GM18870 (cell line): ENCODE data around the gene ITLN1.

Experiments used
- ATAC-seq: cut with Tn5 transposase; IDR thresholded peaks from one replicate; pipeline ENCODE4 v1.9.1; 2021; ENCODE audit warnings: moderate library complexity; ENCODE audit not compliant: unreplicated experiment

ITLN1 gene

GRCh38 chr1:160858507-160858906, 26.5 kb downstream of the ITLN1 start:
- ATAC-seq, result no peak

DNA sequence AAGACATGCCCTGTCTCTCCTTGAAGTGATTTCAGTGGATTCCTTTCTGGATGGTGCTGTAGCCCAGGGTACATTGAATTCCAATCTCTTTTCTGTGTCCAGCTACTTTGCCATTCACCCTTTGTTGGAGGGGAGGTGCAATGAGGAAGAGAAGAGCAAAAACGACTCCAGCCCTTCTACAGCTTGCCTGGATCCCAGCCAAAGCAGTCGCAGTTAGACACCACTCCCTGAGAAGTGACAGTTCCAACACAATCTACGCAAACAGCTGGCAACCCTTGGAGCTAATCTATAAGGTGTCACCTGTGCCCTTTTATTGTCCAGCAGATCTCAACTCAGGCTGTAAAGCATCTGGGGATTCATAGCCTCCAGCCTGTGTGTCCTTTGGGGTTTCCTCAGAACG, 26.9 kb downstream of the ITLN1 start:
- no peak for ATAC-seq

DNA sequence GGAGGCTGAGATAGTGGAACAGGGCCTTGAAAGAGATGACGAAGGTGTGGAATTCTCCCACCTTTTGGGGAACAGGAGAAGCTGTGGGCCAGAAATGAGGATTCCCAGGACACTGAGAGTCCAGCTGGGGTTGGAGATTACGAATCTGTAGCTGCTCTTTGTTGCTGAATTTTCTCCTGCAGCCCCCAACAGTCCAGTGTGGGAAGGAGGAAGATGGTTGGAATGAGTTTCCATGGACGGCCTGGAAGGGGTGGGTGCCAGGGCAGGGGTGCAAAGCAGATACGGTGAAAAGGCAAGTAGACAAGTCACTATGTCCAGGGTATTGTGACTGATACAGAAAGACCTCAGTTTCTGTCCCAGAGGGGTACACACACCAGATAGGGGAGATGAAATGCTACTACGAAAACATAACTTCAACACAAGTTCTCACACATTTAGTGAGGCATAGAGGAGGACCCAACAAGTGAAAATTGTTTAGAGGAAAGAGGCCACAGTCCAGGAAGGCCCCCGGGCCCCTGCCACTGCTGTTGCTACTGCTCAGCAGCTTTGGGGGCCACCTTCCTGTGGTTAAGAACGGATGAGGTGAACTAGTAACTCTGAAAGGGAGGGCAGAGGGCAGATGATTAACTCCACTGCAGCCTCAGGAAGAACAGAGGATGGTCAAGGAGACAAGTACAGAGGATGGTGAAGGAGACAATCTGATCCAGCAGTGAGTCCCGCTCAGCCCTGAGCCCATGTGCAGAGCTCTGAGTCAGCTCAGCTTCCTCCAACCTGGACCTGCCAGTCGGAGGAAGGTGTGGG, 29.6 kb downstream of the ITLN1 start:
- ATAC-seq, result peak; percentile 71

GRCh38 chr1:160853754-160854153, 31.2 kb downstream of the ITLN1 start:
- ATAC-seq, result no peak

- ATAC-seq, result no peak
Observed at GRCh38 chr1:160853014-160853413, 32.0 kb downstream of the ITLN1 start.

DNA sequence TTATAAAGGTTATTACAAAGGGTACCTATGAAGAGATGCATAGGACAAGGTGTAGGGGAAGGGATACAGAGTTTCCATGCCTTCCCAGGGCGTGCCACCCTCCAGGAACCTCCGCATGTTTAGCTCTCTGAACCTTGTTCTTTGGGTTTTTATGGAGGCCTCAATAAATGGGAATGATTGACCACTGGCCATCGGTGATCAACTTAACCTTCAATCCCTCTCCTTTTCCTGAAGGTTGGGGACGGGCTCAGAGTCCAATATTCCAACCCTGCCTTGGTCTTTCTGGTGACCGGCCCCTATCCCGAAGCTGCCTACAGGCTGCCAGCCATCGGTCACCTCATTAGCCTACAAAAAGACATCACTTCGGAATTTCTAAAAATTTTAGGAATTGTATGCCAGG, 34.0 kb downstream of the ITLN1 start:
- ATAC-seq, result no peak

DNA sequence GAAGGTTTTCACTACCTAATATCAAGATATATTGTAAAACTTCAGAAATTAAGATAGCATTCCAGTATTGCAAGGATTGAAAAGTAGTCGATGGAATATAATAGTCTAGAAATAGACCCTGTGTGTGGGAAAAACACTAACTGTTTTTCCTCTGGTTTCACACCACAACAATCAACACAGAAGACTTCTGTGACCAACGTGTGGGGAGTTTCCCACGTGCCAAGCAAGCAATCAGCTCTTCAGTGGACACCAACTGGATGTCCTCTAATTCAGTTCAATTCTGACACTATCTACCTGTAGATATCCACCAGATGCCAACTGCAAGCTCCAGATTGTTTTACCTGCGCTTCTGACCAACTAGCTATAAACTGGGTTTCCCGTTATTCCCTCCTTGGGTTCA, 34.4 kb downstream of the ITLN1 start:
- no peak for ATAC-seq

- no peak for ATAC-seq
Observed at GRCh38 chr1:160846281-160846680, 38.7 kb downstream of the ITLN1 start.

DNA sequence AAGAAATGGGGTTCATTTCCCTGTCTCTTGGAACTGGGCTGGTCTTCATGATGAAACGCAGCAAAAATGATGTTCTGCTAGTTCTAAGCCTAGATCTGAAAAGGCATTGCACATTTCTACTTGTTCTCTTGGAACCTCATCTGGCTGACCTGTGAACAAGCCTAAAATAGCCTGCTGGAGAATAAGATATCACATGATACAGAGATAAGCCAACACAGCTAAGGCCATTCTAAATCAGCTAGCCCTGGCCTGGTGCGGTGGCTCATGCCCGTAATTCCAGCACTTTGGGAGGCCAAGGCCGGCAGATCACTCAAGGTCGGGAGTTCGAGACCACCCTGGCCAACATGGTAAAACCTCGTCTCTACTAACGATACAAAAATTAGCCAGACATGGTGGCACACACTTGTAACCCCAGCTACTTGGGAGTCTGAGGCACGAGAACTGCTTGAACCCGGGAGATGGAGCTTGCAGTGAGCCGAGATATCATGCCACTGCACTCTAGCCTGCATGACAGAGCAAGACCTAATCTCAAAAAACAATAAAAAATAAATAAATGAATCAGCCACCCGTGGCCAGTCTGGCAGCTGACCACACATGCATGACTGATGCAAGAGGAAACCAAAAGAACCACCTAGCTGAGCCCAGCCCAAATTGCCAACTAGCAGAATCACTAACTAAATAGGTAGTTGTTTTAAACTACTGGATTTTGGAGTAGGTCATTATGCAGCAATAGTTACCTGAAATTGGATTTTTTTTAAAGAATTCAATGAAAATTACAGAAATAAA, 40.3 kb downstream of the ITLN1 start:
- ATAC-seq, result no peak

- no peak for ATAC-seq
Observed at GRCh38 chr1:160841079-160841478, 43.9 kb downstream of the ITLN1 start.

DNA sequence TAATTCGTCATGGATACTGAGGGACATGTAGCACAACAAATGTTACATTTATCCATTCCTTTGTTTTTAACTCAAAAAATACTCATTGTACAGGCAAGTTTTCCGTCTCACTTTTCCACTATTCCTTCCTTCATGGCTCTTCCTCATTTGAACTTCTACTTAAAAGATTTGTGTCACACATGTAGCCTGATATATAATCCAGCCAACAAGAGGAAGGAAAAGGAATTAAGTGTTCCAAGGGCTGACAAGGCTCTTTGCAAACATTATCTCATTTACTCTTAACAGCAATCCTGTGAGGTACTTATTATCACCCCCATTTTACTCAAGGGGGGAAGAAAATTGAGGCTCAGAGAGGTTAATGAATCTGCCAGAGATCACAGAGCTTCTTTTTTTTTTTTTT, 45.2 kb downstream of the ITLN1 start:
- no peak for ATAC-seq

- ATAC-seq, result no peak
Observed at GRCh38 chr1:160838888-160839287, 46.1 kb downstream of the ITLN1 start.

- ATAC-seq, result peak; percentile 88
Observed at GRCh38 chr1:160837558-160838205, 47.3 kb downstream of the ITLN1 start.

DNA sequence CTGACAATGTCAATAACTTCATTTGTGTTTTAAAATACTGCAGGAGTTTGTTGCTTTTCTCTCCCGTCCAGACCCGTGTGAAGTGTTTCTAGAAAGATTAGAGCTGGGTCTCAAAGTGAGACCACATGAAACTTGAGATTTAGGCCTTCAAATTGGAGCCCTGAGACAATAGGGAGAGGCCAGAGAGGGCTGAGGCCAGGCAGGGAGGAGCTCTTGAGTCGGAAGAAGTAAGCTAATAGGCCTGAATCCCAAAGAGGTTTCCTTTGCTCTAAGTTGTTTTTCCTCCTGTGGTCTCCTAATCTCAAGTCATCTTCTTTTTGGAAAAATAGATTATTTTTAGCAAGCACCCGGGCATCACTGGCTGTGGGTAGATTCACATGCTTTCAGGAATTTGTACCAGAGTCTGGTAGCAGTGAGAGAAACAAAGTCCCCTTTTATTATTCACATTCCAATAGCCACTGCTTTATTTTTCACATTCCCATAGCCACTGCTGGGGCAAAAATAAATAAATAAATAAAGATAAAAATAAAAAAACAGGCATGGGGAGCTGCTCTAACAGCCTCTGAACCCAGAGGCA, 47.9 kb downstream of the ITLN1 start:
- no peak for ATAC-seq

- ATAC-seq, result no peak
Observed at GRCh38 chr1:160836561-160836960, 48.4 kb downstream of the ITLN1 start.

DNA sequence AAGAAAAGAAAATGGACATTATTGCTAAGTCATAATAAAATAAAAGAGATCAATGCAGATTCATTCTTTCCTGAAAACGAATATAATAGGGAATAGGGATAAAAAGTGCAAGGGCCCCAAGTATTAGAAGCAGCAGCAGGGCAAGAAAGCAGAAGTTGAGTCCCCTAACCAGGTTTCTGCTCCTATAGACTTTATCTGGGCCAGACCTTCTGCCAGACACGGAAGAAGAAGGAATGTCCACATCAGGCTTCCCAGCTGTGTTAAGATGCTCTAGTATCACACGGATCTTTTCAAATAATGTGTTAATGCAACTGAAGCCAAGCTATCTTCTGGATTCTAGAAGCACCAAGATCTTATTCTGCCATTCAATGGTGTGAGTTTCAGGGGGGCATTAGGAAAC, 49.2 kb downstream of the ITLN1 start:
- ATAC-seq, result no peak

GRCh38 chr1:160834945-160835565, 49.9 kb downstream of the ITLN1 start:
- no peak for ATAC-seq

DNA sequence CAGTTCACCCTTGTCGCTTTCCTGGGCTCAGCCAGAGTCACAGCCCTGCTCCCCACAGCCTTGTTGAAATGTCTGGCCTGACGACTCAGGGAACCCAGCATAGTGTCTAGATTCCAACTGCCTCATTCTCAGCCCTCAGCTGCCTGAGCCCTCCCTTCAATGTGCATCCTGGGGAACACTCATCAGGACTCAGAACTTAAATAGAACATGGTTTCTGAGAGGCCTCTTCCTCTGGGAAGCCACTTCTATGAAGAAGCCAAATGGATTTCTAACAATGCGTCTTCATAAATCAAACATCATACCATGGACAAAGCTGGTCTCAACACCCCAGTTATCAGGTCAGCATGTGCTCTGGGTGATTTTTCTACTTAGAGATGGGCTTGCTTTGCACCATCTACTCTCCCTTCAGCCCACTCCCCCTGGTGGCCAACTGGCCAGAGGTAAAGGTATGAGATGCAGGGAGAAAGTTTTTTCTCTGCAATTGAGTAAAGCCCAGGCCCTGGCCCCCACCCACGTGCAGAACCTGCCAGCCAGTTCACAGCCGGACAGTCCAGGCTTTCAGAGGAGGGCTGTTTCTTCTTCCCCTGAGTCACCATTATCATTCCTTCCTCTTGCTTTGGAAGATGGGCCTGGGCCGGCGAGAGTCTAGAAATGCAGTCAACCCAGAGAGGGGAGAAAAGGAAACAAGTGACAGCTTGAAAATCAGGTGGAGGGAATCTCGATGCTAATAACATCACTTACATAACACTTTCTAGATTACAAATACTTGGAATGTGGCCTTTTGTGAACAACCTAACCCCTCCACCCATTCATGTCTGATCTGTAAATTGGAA, 54.4 kb downstream of the ITLN1 start:
- no peak for ATAC-seq

DNA sequence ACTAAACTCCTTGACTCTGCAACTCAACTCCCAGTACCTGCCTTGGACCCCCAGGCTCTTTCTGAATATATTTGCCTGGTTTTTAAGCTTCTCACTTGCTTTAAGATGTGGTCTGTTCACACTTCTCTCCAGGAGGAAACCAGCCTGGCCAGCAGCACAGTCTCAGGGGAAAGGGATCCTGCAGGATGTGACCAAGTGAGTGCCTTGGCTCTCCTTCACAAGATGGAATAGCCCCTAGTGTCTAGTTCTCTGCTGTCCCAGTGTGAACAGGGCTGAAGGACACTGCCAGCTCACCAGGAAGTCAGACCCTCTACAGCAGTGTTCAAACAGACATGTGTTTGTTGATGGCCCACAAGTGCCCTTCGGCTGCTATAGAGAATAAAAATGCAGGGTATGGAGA, 55.2 kb downstream of the ITLN1 start:
- ATAC-seq, result no peak

GRCh38 chr1:160827418-160827817, 57.6 kb downstream of the ITLN1 start:
- no peak for ATAC-seq
